ENCODE data around the gene COL4A6.

COL4A6 gene

DNA sequence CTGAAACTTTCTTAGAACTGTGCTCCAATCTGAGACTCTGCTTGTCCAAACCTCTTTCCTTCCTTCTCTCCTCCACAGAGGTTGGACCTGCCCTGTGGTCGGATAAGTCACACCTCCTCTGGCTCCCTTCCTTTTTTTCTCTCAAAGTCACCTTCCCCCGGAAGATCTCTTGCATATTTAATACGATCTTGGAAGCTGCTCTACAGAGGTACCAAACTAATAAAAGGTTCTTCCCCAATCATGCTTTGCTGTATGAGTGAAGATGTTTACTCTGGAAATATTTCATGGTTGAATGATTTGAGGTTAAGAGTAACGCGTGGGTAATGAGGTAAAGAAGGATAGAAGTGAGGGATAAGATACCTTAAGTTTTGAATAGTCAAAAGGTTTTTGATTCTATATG, 180.7 kb downstream of the COL4A6 start:
- Histone ChIP-seq H4K20me1 (no peaks in the 10 kb centered on the region; a peak in 3 of 22 replicates), H3K36me3 (no peaks in the 10 kb centered on the region), H3K4me1 (peaks cover 0 to 3% (median 0%) of the 10 kb centered on the region in 10 experiments; a peak in 1 of 20 replicates), H3K9me3 (replicated peaks in 1 of 11) (peaks cover 0 to 29% (median 10%) of the 10 kb centered on the region in 11 experiments; a peak in 15 of 22 replicates), H3K4me2 (no peak overlapping the region), H3K4me3 (no peak overlapping the region), H3K27me3 (peaks cover 88 to 100% (median 96%) of the 10 kb centered on the region in 11 experiments), H3K9ac (no peak overlapping the region), H3K27ac (no peak overlapping the region)
- TF ChIP-seq Cebpa-rat (IDR thresholded peaks at IDR 0.05): no peak

DNA sequence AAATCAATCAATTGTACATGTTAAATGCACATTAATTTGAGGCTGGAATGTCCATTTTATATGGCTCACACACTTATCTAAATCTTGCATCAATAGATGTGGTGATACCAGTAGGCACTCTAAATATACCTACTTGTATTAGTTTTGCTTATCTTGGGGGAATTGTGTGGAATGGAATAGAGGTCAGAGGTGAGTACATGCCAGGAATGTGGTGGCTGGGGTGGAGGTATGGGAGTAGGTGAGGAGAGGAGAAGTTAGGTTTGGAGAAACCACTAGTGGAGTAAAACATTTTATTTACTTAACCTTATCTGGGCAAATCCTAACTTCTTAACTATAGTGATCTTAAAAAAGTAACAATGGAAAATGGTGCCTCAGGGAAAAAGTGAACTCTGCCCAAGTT, 183.6 kb downstream of the COL4A6 start:
- no peaks in the 10 kb centered on the region for H3K36me3 ChIP-seq
- no peaks in the 10 kb centered on the region; a peak in 2 of 22 replicates for H4K20me1 ChIP-seq
- TF ChIP-seq Cebpa-rat (IDR thresholded peaks at IDR 0.05): no peak
- H3K9ac ChIP-seq: no peak overlapping the region
- H3K4me3 ChIP-seq: no peak overlapping the region
- no peak overlapping the region for H3K4me2 ChIP-seq
- H3K27me3 ChIP-seq: peaks cover 85 to 99% (median 97%) of the 10 kb centered on the region in 11 experiments
- H3K9me3 ChIP-seq (replicated peaks in 1 of 11): peaks cover 0 to 20% (median 6%) of the 10 kb centered on the region in 11 experiments; a peak in 9 of 22 replicates
- H3K27ac ChIP-seq: no peak overlapping the region
- peaks cover 0 to 3% (median 0%) of the 10 kb centered on the region in 10 experiments; a peak in 1 of 20 replicates for H3K4me1 ChIP-seq

DNA sequence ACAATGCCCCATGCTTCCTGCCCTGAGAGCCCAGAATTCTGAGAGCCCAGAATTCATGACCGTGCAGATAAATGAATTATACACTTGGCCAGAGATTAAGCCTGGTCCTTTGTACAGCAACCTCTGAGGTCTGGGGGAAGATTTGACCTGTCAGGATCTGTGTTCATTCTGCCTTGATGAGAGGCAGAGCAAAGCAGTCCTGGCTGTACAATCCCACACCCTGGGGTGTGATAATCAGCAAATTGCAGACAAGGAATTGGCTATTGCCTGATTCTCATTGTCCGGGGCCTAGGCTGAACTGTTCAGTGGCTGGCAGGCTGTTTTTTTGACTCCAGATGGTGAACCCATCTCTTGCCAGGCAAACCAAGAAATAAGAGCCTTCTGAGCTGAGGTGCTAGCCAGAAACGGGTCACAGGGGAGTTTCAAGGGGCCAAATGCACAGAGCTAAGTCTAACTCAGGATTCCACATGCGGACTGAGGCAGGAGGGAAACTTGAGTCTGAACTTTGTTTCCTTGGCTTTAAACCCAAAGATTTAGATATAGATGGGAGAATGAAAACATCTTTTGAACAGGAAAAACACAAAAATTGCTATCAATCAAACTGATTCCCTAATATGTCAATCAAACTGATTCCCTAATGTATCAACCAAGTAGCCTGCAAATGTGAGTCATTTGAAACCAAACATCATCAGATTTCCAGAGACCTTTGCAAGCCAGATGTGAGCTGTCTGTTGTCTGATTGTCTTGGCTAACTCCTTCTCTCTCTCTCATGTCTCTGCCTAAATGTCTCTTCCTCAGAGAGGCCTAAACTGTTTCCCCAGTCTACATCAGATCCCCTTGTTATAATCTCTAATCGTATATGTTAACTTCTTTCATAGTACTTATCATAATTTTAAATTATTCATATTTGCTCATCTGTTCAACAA, 187.3 kb downstream of the COL4A6 start:
- no peak overlapping the region for H3K27ac ChIP-seq
- no peak overlapping the region for H3K4me2 ChIP-seq
- peaks cover 78 to 99% (median 95%) of the 10 kb centered on the region in 11 experiments for H3K27me3 ChIP-seq
- TF ChIP-seq Cebpa-rat (IDR thresholded peaks at IDR 0.05): no peak
- H3K9me3 ChIP-seq (replicated peaks in 1 of 11): peaks cover 0 to 20% (median 6%) of the 10 kb centered on the region in 11 experiments; a peak in 9 of 22 replicates
- no peaks in the 10 kb centered on the region for H3K4me1 ChIP-seq
- H3K9ac ChIP-seq: no peak overlapping the region
- no peaks in the 10 kb centered on the region for H3K36me3 ChIP-seq
- H3K4me3 ChIP-seq: no peak overlapping the region
- H4K20me1 ChIP-seq: no peaks in the 10 kb centered on the region; a peak in 4 of 22 replicates

DNA sequence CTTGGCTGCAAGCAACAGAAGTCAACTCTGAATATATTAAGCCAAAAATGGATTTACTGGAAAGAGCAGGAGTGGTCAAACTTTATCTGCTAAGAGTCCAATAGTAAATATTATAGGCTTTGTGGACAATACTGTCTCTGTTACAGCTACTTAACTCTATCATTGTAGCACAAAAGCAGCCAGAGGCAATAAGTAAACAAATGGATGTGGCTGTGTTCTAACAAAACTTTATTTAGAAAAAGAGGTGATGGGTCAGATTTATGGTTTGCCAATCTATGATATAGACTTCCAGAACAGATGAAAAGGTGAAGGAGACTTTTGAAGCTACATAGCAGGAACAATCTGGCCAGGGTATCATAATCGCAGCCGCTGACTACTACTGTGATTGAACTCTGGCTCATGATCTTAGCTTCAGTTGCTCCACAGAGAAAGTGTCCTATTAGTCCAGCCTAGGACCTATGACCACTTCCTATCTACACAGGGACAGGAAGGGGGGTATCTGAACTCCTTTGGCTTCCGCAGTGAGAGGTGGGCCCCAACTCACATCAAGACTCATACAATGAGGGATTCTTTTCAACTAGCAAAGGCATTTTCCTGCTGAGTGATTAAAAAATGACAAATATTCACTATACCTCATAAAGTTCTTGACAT, 191.8 kb downstream of the COL4A6 start:
- Histone ChIP-seq H3K4me2 (no peak overlapping the region), H3K4me3 (no peak overlapping the region), H3K27me3 (peaks cover 86 to 100% (median 99%) of the 10 kb centered on the region in 11 experiments), H4K20me1 (peaks cover 0 to 8% (median 0%) of the 10 kb centered on the region in 11 experiments; a peak in 3 of 22 replicates), H3K9ac (no peak overlapping the region), H3K36me3 (no peaks in the 10 kb centered on the region), H3K27ac (no peak overlapping the region), H3K4me1 (no peaks in the 10 kb centered on the region), H3K9me3 (replicated peaks in 1 of 11) (no peaks in the 10 kb centered on the region; a peak in 1 of 22 replicates)
- no peak for TF ChIP-seq Cebpa-rat (IDR thresholded peaks at IDR 0.05)

DNA sequence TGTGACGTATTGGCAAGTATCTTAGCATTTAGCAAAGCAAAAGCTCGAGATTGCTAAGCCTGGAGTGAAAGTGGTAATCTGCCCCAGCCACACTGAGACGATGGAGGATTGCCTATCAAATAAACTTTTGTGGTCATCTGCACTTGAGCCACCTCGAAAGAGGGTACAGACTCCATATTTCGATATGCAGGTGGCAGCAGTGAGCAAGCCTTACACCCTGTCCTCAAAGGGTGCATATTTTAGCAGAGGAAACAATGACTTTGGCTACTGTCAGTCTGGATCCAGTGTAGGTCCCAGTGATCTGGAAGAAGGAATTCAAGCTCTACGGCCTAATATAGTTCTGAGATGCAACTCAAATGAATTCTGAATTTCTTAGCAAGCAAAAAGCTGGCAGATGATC, 192.8 kb downstream of the COL4A6 start:
- Histone ChIP-seq H3K4me3 (no peak overlapping the region), H4K20me1 (peaks cover 0 to 8% (median 0%) of the 10 kb centered on the region in 11 experiments; a peak in 3 of 22 replicates), H3K36me3 (no peaks in the 10 kb centered on the region), H3K4me2 (no peak overlapping the region), H3K27ac (no peak overlapping the region), H3K27me3 (peaks cover 79 to 100% (median 93%) of the 10 kb centered on the region in 11 experiments), H3K9me3 (replicated peaks in 1 of 11) (no peaks in the 10 kb centered on the region), H3K9ac (no peak overlapping the region), H3K4me1 (no peaks in the 10 kb centered on the region)
- no peak for TF ChIP-seq Cebpa-rat (IDR thresholded peaks at IDR 0.05)

DNA sequence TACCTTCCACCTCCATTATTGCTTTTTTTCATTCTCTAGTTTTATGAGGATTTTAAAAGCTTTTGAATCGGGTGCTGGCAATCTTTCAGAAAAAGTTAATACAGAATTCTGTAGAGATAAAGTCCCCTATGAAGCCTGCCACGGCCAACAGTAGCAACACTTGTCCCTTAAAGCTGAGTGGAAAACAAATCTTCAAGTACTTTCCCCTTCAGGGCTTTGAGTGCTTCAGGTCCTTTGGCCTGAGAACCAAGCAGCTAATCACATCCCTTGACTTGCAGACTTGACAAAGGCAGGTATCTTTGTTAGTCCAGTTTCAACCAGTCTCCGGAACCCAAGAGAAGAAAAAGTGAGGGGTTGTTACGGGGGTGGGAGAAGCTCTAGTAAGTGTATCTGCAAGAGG, 202.2 kb downstream of the COL4A6 start:
- no peak for TF ChIP-seq Cebpa-rat (IDR thresholded peaks at IDR 0.05)
- no peaks in the 10 kb centered on the region for H3K9me3 ChIP-seq (replicated peaks in 1 of 11)
- no peak overlapping the region for H3K4me3 ChIP-seq
- H3K4me1 ChIP-seq: no peaks in the 10 kb centered on the region
- H3K27me3 ChIP-seq: peaks cover 81 to 100% (median 95%) of the 10 kb centered on the region in 11 experiments
- H3K27ac ChIP-seq: no peak overlapping the region
- H4K20me1 ChIP-seq: no peaks in the 10 kb centered on the region; a peak in 2 of 22 replicates
- H3K36me3 ChIP-seq: no peaks in the 10 kb centered on the region
- no peak overlapping the region for H3K9ac ChIP-seq
- no peak overlapping the region for H3K4me2 ChIP-seq

DNA sequence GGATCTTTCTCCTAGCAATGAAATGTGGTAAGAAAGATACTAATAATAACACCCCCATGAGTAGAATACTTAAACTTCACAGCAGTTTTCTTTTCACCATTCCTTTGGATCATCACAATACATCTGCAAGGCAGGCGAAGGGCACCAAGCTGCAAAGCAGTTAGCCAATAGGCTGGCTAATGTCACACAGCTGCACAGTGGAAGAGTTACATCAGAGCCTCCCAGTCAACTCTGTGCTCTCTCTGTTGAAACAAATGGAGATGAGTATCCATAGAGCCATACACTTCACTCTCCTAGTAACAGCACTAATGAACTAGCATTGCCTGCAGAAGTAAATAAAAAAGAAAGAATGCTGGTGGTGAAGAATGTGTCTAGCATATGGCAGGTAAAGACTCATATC, 207.6 kb downstream of the COL4A6 start:
- Histone ChIP-seq H3K9me3 (replicated peaks in 1 of 11) (no peaks in the 10 kb centered on the region), H4K20me1 (peaks cover 0 to 3% (median 0%) of the 10 kb centered on the region in 11 experiments; a peak in 2 of 22 replicates), H3K36me3 (no peaks in the 10 kb centered on the region)

DNA sequence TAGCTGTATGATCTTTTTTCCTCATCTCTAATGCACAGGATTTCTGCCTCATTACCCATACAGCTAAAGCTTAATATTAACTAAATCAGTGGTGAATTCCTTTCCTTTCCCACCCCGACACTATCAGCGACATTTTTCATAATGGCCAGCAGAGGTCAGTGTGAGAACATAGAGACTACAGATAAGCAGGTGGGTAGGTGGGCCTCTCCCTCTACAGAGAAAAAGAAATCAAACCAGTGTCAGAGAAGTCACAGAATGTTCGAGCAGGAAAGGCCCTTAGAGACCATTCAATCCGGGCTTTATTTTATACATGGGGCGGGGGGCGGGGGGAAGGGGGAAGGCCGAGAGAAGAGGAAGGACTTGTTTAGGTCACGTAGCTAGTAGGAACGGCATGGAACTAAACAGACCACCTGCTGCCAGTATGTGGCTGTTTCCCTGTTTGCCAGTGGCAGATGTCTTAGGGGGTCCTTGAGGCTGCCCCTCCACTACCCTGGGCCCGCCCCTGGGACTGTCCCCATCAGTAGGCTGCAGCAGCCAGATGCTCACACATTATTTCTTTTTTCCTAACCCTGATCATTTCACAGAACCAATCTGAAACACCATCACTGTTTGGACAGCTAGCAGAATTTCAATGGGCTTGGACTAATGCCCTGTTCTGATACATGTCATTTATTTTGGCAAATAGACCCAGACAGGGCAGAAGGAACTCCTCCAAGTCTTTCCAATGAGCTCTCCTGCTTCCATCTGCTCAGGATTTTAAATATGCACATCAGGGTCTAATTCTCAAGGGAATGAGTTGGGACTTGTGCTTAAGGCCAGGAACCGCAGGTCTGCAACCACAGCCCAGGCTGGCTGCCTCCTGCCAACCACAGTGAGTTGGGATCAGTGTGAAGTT, 213.2 kb downstream of the COL4A6 start:
- Histone ChIP-seq H3K9ac (no peak overlapping the region; a peak in 1 of 22 replicates), H3K27ac (no peak overlapping the region), H3K4me2 (peak overlapping the region in 7 of 11 experiments; percentile 14 to 44 (median 23); a peak in 8 of 22 replicates), H3K27me3 (peaks cover 91 to 98% (median 97%) of the 10 kb centered on the region in 11 experiments), H3K4me3 (no peak overlapping the region), H3K36me3 (no peaks in the 10 kb centered on the region), H4K20me1 (peaks cover 0 to 19% (median 0%) of the 10 kb centered on the region in 11 experiments; a peak in 4 of 22 replicates), H3K4me1 (peaks cover 0 to 9% (median 6%) of the 10 kb centered on the region in 10 experiments; a peak in 12 of 20 replicates), H3K9me3 (replicated peaks in 1 of 11) (no peaks in the 10 kb centered on the region)
- no peak for TF ChIP-seq Cebpa-rat (IDR thresholded peaks at IDR 0.05)

More for the DNA sequence above, 207.6 kb downstream of the COL4A6 start:
- TF ChIP-seq Cebpa-rat (IDR thresholded peaks at IDR 0.05): no peak
- Histone ChIP-seq H3K27me3 (peaks cover 92 to 100% (median 99%) of the 10 kb centered on the region in 11 experiments), H3K4me2 (no peak overlapping the region), H3K4me1 (peaks cover 0 to 2% (median under 1%) of the 10 kb centered on the region in 10 experiments; a peak in 5 of 20 replicates), H3K4me3 (no peak overlapping the region), H3K27ac (no peak overlapping the region), H3K9ac (no peak overlapping the region)

All from BLaER1 treated with 17β-estradiol and CSF1 and Interleukin-3, amounts not matched to agents 10 nM and 100 nM (cell line).